RPMI7951 (cell line): ENCODE results near the gene MAF. TPM values are rescaled to one million over a fixed set of nuclear protein-coding genes. Genes with fewer than 3 reads are reported as not detected.

Experiments
- DNase-seq: peaks from one replicate; pipeline ENCODE4 v3.0.0-alpha.2; 2012; ENCODE audit warnings: low read depth
- total RNA-seq: library from RNA; depleted of rRNA; stranded (reverse); fragments of >200 nt; shearing (Covaris generic); gene quantifications from 2 replicates; pipeline ENCODE4 v1.2.3, GENCODE V29; 2014; rRNA removed

MAF gene
- total RNA-seq, result 0.48 and 0.88 TPM in 2 replicates

- DNase-seq, result peak; percentile 77
These were observed at the start of gene MAF for GRCh38 chr16:79600638-79601091. Gene MAF (minus strand): TSS chr16:79600737. CDS start chr16:79599902, 835 bp downstream.

- DNase-seq, result peak; percentile 23
These were observed 48.3 kb upstream of the MAF start for GRCh38 chr16:79648826-79649225.

GRCh38 chr16:79647586-79647985, 47.0 kb upstream of the MAF start:
- peak; percentile 31 for DNase-seq

- no peak for DNase-seq
These were observed 45.2 kb upstream of the MAF start for GRCh38 chr16:79645701-79646100.

GRCh38 chr16:79644971-79645667, 44.6 kb upstream of the MAF start:
- DNase-seq, result peak; percentile 29

GRCh38 chr16:79642652-79643051, 42.1 kb upstream of the MAF start:
- no peak for DNase-seq

GRCh38 chr16:79640513-79641360, 40.2 kb upstream of the MAF start:
- peak; percentile 51 for DNase-seq

GRCh38 chr16:79639576-79640311, 39.2 kb upstream of the MAF start:
- peak; percentile 62 for DNase-seq

GRCh38 chr16:79638386-79638785, 37.8 kb upstream of the MAF start:
- DNase-seq, result no peak

GRCh38 chr16:79635488-79635887, 35.0 kb upstream of the MAF start:
- no peak for DNase-seq

GRCh38 chr16:79634298-79634697, 33.8 kb upstream of the MAF start:
- no peak for DNase-seq

- DNase-seq, result peak; percentile 71
These were observed 31.8 kb upstream of the MAF start for GRCh38 chr16:79632289-79632688.

- DNase-seq, result no peak
These were observed 28.5 kb upstream of the MAF start for GRCh38 chr16:79628988-79629387.

GRCh38 chr16:79628501-79628975, 28.0 kb upstream of the MAF start:
- DNase-seq, result peak; percentile 93

GRCh38 chr16:79627092-79627491, 26.6 kb upstream of the MAF start:
- DNase-seq, result no peak

GRCh38 chr16:79625738-79626137, 25.2 kb upstream of the MAF start:
- no peak for DNase-seq

GRCh38 chr16:79623824-79624223, 23.3 kb upstream of the MAF start:
- DNase-seq, result no peak

GRCh38 chr16:79623062-79623461, 22.5 kb upstream of the MAF start:
- no peak for DNase-seq

GRCh38 chr16:79621027-79621426, 20.5 kb upstream of the MAF start:
- no peak for DNase-seq

- DNase-seq, result no peak
These were observed 18.1 kb upstream of the MAF start for GRCh38 chr16:79618692-79619050.

- DNase-seq, result no peak
These were observed 17.6 kb upstream of the MAF start for GRCh38 chr16:79618041-79618691.

GRCh38 chr16:79613009-79613408, 12.5 kb upstream of the MAF start:
- peak; percentile 57 for DNase-seq
